ENCODE results near the gene PITX1.
"Not testable (repeated sequence)": the region's sequence is repeated elsewhere in the genome, so short reads cannot be mapped to it uniquely, and the experiment has no call there.

Gene PITX1

DNA sequence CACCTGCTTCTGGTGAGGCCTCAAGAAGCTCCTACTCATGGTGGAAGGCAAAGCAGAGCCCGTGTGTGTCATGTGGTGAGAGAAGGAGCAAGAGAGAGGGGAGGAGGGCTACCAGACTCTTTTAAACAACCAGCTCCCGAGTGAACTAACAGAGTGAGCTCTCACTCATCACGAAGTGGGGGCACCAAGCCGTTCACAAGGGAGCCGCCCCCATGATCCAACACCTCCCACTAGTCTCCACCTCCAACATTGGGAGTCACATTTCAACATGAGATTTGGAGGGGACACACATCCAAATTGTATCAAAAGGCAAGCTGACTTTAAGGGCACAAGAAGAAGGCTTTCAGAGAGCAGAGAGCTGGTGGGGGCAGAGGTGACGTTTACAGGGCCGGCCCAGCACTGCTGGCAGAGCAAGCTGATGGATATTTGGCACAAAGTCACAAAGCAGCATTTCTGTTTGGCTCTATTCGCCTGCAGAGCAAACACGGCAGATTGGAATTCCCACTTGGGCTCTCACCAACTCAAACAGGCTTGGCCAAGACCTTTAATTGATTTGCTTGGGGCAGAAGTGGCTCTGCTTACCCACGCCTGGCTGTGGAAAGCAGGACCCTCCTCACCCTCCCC is 20.0 kb downstream of the PITX1 start:
- no peaks in the 10 kb centered on the region for H3K9me3 Mint-ChIP-seq
- H3K27ac Mint-ChIP-seq: no peak overlapping the region
- no peaks in the 10 kb centered on the region for H3K36me3 Mint-ChIP-seq
- H3K4me3 Mint-ChIP-seq: no peak overlapping the region
- no peaks in the 10 kb centered on the region for H3K27me3 Mint-ChIP-seq
- H3K4me1 Mint-ChIP-seq: no peaks in the 10 kb centered on the region

- H3K9me3 Mint-ChIP-seq: no peaks in the 10 kb centered on the region
- no peaks in the 10 kb centered on the region for H3K4me1 Mint-ChIP-seq
- no peaks in the 10 kb centered on the region for H3K36me3 Mint-ChIP-seq
- no peaks in the 10 kb centered on the region for H3K27me3 Mint-ChIP-seq
- H3K27ac Mint-ChIP-seq: no peak overlapping the region
- H3K4me3 Mint-ChIP-seq: no peak overlapping the region
These were observed 20.6 kb downstream of the PITX1 start for GRCh38 chr5:135013445-135013844.

- H3K27ac Mint-ChIP-seq: no peak overlapping the region
- H3K4me1 Mint-ChIP-seq: no peaks in the 10 kb centered on the region
These were observed 21.1 kb downstream of the PITX1 start for GRCh38 chr5:135012951-135013391.

DNA sequence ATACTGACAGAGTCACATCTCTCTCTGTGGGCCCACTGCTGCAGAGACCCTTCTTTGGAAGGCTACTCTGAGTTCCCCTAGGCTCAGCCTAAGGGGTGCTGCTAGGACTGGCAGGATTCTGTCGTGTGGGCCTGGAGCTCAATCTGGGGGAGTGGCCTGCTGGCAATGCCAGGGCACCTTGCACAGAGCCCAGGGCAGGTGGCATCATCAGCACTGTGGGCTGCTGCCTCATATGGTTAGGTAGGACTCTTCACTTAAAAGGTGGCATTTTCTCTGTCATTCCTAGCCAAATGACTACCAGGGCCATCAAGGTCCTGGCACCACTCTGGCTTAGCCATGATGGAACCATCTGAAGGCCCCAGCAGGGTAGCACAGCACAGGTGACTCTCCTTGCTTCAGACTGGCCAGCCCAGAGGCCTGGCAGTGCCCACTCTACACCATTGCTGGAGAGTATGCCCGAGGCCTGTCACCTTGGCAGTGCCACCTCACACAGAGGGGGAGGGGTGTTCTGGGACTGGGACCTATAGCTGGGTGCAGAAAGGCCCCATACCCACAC is 21.9 kb downstream of the PITX1 start:
- H3K27me3 Mint-ChIP-seq: no peaks in the 10 kb centered on the region

More at GRCh38 chr5:135012951-135013391, 21.1 kb downstream of the PITX1 start:
- Mint-ChIP-seq H3K9me3 (no peaks in the 10 kb centered on the region), H3K27me3 (no peaks in the 10 kb centered on the region), H3K4me3 (no peak overlapping the region), H3K36me3 (no peaks in the 10 kb centered on the region)

GRCh38 chr5:135011355-135012032 is 22.5 kb downstream of the PITX1 start:
- no peak overlapping the region for H3K4me3 Mint-ChIP-seq
- no peak overlapping the region for H3K27ac Mint-ChIP-seq
- H3K4me1 Mint-ChIP-seq: no peaks in the 10 kb centered on the region
- no peaks in the 10 kb centered on the region for H3K9me3 Mint-ChIP-seq
- H3K36me3 Mint-ChIP-seq: peaks cover 1% of the 10 kb centered on the region
- no peaks in the 10 kb centered on the region for H3K27me3 Mint-ChIP-seq

More for the DNA sequence above, 21.9 kb downstream of the PITX1 start:
- no peak overlapping the region for H3K27ac Mint-ChIP-seq
- H3K4me3 Mint-ChIP-seq: no peak overlapping the region
- no peaks in the 10 kb centered on the region for H3K4me1 Mint-ChIP-seq
- H3K9me3 Mint-ChIP-seq: no peaks in the 10 kb centered on the region
- H3K36me3 Mint-ChIP-seq: peaks cover 1% of the 10 kb centered on the region

GRCh38 chr5:135010502-135011354 is 23.3 kb downstream of the PITX1 start:
- H3K4me3 Mint-ChIP-seq: no peak overlapping the region
- no peaks in the 10 kb centered on the region for H3K9me3 Mint-ChIP-seq
- no peak overlapping the region for H3K27ac Mint-ChIP-seq
- no peaks in the 10 kb centered on the region for H3K27me3 Mint-ChIP-seq
- H3K36me3 Mint-ChIP-seq: peaks cover 1% of the 10 kb centered on the region
- H3K4me1 Mint-ChIP-seq: no peaks in the 10 kb centered on the region

GRCh38 chr5:135009736-135010501 is 24.1 kb downstream of the PITX1 start:
- no peaks in the 10 kb centered on the region for H3K4me1 Mint-ChIP-seq
- no peaks in the 10 kb centered on the region for H3K9me3 Mint-ChIP-seq
- H3K27ac Mint-ChIP-seq: no peak overlapping the region
- no peaks in the 10 kb centered on the region for H3K27me3 Mint-ChIP-seq
- peaks cover 1% of the 10 kb centered on the region for H3K36me3 Mint-ChIP-seq
- no peak overlapping the region for H3K4me3 Mint-ChIP-seq

DNA sequence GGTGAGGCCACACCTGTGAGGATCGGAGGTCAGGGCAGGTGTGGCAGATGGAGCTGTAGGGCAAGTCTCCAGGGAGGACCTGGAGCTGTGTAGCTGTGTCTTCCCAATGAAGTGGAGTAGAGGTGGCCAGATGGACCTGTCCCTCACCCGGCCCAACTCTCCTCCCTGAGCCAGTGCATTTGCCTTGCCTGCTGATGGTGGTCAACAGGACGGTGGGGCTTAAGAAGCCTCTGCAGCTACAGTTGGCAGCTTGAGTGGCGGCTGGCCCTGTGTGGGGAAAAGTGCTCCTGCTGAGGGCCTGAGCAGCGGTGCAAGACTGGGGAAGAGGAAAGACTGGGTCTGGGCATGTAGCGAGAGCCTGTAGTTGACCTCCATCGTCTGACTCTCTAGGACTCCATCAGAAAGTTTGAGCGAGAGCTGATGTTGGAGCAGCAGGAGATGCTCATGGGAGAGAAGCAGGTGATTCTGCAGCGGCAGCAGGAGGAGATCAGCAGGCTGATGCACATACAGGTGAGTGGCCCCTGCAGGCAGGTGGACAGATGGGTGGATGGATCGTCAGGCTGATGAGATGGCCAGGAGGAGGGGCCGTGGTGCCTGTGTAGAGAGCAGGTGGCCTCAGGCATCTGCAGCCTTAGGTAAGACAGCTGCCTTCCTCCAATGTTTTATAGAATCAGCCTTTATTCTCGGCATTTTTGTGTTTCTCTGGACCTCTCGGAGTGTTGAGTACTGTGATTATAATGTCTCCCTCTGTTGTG is 24.9 kb downstream of the PITX1 start:
- Mint-ChIP-seq H3K27me3 (no peaks in the 10 kb centered on the region), H3K36me3 (peaks cover 1% of the 10 kb centered on the region), H3K4me3 (no peak overlapping the region), H3K9me3 (no peaks in the 10 kb centered on the region), H3K4me1 (no peaks in the 10 kb centered on the region), H3K27ac (no peak overlapping the region)

GRCh38 chr5:135008556-135008955 is 25.5 kb downstream of the PITX1 start:
- H3K36me3 Mint-ChIP-seq: peaks cover 1% of the 10 kb centered on the region
- H3K4me3 Mint-ChIP-seq: no peak overlapping the region
- H3K4me1 Mint-ChIP-seq: no peaks in the 10 kb centered on the region
- H3K9me3 Mint-ChIP-seq: no peaks in the 10 kb centered on the region
- no peak overlapping the region for H3K27ac Mint-ChIP-seq
- H3K27me3 Mint-ChIP-seq: no peaks in the 10 kb centered on the region

GRCh38 chr5:135007749-135008363 is 26.2 kb downstream of the PITX1 start:
- no peak overlapping the region for H3K27ac Mint-ChIP-seq
- H3K9me3 Mint-ChIP-seq: no peaks in the 10 kb centered on the region

DNA sequence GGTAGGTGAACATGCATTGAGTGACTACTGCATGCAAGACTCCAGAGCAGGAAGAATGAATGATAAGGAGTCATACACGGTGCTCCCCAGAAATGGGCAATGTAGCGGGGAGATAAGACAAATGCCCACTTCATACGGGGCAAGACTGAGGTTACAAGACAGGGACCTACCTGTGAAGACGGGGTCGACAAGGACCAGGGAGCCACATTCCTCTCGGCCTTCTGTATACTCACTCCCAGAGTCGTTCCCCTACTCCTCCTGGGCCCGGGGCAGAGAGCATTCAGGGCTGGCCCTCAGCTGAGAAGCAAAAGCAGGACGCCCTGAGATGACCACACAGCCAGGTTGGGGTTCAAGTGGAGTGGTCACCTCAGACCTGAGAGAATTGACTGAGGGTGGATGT is 26.7 kb downstream of the PITX1 start:
- H3K4me1 Mint-ChIP-seq: no peaks in the 10 kb centered on the region
- no peak overlapping the region for H3K27ac Mint-ChIP-seq
- H3K27me3 Mint-ChIP-seq: no peaks in the 10 kb centered on the region
- no peak overlapping the region for H3K4me3 Mint-ChIP-seq
- H3K9me3 Mint-ChIP-seq: no peaks in the 10 kb centered on the region
- peaks cover 6% of the 10 kb centered on the region for H3K36me3 Mint-ChIP-seq

More at GRCh38 chr5:135007749-135008363, 26.2 kb downstream of the PITX1 start:
- H3K36me3 Mint-ChIP-seq: peaks cover 2% of the 10 kb centered on the region
- no peaks in the 10 kb centered on the region for H3K4me1 Mint-ChIP-seq
- no peak overlapping the region for H3K4me3 Mint-ChIP-seq
- H3K27me3 Mint-ChIP-seq: no peaks in the 10 kb centered on the region

- Mint-ChIP-seq H3K9me3 (no peaks in the 10 kb centered on the region), H3K27ac (no peak overlapping the region), H3K4me1 (no peaks in the 10 kb centered on the region), H3K4me3 (no peak overlapping the region), H3K27me3 (no peaks in the 10 kb centered on the region), H3K36me3 (peaks cover 9% of the 10 kb centered on the region)
These were observed 29.0 kb downstream of the PITX1 start for GRCh38 chr5:135005076-135005475.

DNA sequence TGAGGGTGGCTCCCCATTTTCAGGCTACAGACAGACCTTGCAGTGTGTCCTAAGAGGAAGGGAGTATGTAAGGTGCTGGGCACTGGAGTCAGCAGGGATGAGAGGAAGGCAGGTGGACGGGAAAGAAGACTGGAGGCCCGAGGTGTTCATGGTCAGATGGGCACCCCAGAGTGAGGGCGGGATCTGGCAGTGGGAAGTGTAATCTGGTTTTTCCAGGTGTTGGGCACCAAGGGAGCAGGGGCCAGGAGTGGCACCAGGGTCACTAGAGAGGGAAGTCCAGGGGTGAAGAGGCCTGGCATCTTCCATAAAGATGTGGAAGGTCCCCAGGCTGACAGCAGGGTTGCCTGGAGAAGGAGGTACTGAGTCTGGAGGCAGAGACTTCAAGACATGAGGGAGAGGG is 29.7 kb downstream of the PITX1 start:
- H3K4me1 Mint-ChIP-seq: no peaks in the 10 kb centered on the region
- no peaks in the 10 kb centered on the region for H3K9me3 Mint-ChIP-seq
- peaks cover 10% of the 10 kb centered on the region for H3K36me3 Mint-ChIP-seq
- H3K27me3 Mint-ChIP-seq: no peaks in the 10 kb centered on the region
- H3K27ac Mint-ChIP-seq: no peak overlapping the region
- H3K4me3 Mint-ChIP-seq: no peak overlapping the region

DNA sequence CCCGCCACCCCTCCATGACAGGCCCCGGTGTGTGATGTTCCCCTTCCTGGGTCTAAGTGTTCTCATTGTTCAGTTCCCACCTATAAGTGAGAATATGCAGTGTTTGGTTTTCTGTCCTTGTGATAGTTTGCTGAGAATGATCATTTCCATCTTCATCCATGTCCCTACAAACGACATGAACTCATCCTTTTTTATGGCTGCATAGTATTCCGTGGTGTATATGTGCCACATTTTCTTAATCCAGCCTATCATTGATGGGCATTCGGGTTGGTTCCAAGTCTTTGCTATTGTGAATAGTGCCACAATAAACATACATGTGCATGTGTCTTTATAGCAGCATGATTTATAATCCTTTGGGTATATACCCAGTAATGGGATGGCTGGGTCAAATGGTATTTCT is 36.0 kb downstream of the PITX1 start:
- H3K27ac Mint-ChIP-seq, H3K4me3 Mint-ChIP-seq, H3K9me3 Mint-ChIP-seq, H3K36me3 Mint-ChIP-seq, H3K27me3 Mint-ChIP-seq, H3K4me1 Mint-ChIP-seq: not testable (repeated sequence)
